Measurements from ENCODE around the gene FGG.
A peak's percentile ranks its signal among the peaks of the same experiment; 100 is the strongest.

The FGG gene

DNA sequence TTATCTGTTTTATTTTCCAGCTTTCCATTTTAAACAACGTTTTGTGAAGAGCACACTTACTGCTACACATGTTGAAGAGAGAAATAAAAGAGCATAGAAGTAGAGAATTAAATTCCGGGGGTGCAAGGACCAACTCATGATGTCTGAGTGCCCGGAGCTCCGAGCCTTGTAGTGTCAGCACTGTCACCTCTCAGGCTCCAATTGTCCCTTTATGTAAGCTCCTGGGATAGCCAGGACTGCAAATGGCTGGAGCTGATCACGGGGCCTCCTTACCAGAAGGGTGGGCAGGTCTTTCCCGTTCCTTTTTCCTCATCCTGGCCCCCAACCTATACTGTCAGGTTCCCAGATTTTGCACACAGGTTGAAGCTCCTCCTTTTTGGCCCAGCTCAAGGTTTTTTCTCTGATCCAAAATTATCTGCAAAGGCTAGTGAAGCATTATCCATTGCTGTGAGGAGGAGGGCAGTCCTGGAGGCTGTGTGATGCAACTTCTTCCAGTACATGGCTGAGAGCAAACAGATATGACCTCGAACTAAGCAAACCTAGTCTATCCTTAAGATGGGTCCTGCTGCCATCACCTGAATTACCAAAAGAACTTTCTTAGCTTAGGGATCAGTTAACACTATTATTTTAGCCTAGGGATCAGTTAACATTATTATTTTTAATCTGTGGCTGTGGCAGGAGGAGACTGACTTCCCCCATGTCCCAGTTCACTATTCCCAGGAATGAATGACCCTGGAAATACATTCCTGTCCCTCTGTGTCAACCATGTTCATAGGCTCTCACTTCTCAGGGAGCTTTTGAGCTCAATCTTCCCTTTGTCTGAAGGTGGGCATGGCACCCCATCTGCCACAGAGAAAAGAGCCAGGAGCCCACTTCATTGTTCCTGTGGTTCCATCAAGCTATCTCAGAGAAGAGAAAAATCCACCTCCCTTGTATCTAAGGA lies at the start of gene FGG:
Gene FGG, minus strand, starts transcription at position 185 of the 943 bp plus-strand sequence. Its CDS starts 47 bp downstream, at position 138.
- Histone ChIP-seq H3K9me3 (ENCODE audit: control insufficient read depth, insufficient read depth, low read length) (no peaks in the 10 kb centered on the region), H3K36me3 (ENCODE audit: control insufficient read depth, insufficient read depth, low read length) (no peaks in the 10 kb centered on the region), H3K4me1 (ENCODE audit: control insufficient read depth, insufficient read depth, low read length) (no peaks in the 10 kb centered on the region), H3K27me3 (ENCODE audit: control insufficient read depth, insufficient read depth, low read length) (no peaks in the 10 kb centered on the region), H3K4me3 (ENCODE audit: low read length) (no peak within 1 kb of the TSS), H3K27ac (ENCODE audit: low read length) (no peak within 1 kb of the TSS)
- no peak for DNase-seq (ENCODE audit: low read depth, low spot score)
- WGBS (ENCODE audit: insufficient coverage, insufficient read length) = no CpG with 5 or more reads among the region's 7 CpGs

DNA sequence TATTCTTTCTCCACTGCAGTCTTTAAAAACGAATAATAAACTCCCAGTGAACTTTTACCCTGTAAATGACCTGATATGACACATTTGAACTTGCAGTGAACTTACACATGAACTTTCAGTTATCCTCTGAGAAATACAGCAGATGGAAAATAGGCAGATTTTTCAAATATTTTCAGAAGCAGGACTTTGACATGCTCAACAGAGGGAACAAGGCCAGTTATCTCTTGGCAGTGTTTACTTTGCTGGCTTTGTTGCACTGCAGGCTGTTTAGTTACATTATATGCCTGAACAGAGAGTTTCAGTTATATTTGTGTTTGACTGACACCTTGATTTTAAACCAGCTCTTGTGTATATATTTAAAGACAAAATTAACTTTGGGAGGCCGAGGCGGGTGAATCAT lies 47.6 kb upstream of the FGG start:
- no peaks in the 10 kb centered on the region for H3K27me3 ChIP-seq (ENCODE audit: control insufficient read depth, insufficient read depth, low read length)
- no peaks in the 10 kb centered on the region for H3K4me1 ChIP-seq (ENCODE audit: control insufficient read depth, insufficient read depth, low read length)
- no peaks in the 10 kb centered on the region for H3K36me3 ChIP-seq (ENCODE audit: control insufficient read depth, insufficient read depth, low read length)
- H3K9me3 ChIP-seq (ENCODE audit: control insufficient read depth, insufficient read depth, low read length) = no peaks in the 10 kb centered on the region
- no peak for DNase-seq (ENCODE audit: low read depth, low spot score)
- no peak overlapping the region for H3K4me3 ChIP-seq (ENCODE audit: low read length)
- no peak overlapping the region for H3K27ac ChIP-seq (ENCODE audit: low read length)
- no CpG with 5 or more reads among the region's 3 CpGs for WGBS (ENCODE audit: insufficient coverage, insufficient read length)

DNA sequence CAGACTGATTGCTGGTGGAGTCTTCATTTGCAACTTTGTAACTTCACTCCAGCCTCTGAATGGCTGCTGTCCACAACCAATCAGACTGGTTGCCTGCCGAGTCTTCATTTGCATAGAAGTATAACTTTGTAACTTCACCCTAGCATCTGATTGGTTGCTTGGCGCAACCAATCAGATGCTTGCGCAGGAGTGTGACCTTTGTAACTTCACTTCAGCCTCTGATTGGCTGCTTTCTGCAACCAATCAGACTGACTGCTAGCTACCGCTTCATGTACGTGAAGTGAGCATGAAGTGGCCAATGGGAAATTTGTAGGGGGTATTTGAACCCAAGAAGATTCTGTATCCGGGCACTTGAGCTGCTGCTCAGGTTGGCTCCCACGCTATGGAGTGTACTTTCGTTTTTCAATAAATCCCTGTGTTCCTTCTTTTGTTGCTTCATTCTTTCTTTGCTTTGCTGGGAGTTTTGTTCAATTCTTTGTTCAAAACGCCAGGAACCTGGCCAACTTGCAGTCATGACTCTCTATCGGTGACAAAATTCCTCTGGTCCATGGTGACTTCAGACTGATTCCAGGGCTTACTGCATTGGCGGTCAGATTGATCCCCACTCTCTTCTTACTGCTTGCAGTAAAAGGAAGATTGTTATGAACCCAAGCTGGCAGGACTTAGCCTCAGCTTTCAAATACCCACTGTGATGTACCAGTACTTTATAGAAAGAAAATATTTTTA lies 46.4 kb upstream of the FGG start:
- no CpG with 5 or more reads among the region's 11 CpGs for WGBS (ENCODE audit: insufficient coverage, insufficient read length)
- DNase-seq (ENCODE audit: low read depth, low spot score) = no peak
- Histone ChIP-seq H3K27ac (ENCODE audit: low read length) (no peak overlapping the region), H3K27me3 (ENCODE audit: control insufficient read depth, insufficient read depth, low read length) (no peaks in the 10 kb centered on the region), H3K9me3 (ENCODE audit: control insufficient read depth, insufficient read depth, low read length) (no peaks in the 10 kb centered on the region), H3K4me3 (ENCODE audit: low read length) (no peak overlapping the region), H3K4me1 (ENCODE audit: control insufficient read depth, insufficient read depth, low read length) (no peaks in the 10 kb centered on the region), H3K36me3 (ENCODE audit: control insufficient read depth, insufficient read depth, low read length) (no peaks in the 10 kb centered on the region)

DNA sequence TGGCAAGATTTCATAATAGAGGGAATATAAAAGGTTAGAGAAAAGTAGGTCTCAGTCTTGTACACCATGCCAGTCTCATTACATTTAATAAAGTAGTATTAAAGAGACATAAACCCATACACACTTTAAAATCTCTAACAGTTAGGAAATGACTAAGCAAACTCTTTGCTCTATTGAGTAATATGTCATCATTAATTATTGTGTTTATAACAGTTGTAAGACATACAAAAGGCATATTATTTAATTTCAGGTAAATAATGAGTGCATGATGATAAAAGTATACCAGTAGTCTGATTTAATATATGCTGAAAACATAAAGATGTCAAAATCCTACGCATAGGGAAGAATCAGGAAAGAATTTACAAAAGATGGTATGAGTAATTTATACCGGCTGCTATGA lies 31.0 kb upstream of the FGG start:
- H3K4me3 ChIP-seq (ENCODE audit: low read length) = no peak overlapping the region
- no peaks in the 10 kb centered on the region for H3K36me3 ChIP-seq (ENCODE audit: control insufficient read depth, insufficient read depth, low read length)
- no peaks in the 10 kb centered on the region for H3K4me1 ChIP-seq (ENCODE audit: control insufficient read depth, insufficient read depth, low read length)
- H3K27ac ChIP-seq (ENCODE audit: low read length) = no peak overlapping the region
- WGBS (ENCODE audit: insufficient coverage, insufficient read length) = no CpG with 5 or more reads among the region's 2 CpGs
- H3K9me3 ChIP-seq (ENCODE audit: control insufficient read depth, insufficient read depth, low read length) = no peaks in the 10 kb centered on the region
- DNase-seq (ENCODE audit: low read depth, low spot score) = no peak
- no peaks in the 10 kb centered on the region for H3K27me3 ChIP-seq (ENCODE audit: control insufficient read depth, insufficient read depth, low read length)

DNA sequence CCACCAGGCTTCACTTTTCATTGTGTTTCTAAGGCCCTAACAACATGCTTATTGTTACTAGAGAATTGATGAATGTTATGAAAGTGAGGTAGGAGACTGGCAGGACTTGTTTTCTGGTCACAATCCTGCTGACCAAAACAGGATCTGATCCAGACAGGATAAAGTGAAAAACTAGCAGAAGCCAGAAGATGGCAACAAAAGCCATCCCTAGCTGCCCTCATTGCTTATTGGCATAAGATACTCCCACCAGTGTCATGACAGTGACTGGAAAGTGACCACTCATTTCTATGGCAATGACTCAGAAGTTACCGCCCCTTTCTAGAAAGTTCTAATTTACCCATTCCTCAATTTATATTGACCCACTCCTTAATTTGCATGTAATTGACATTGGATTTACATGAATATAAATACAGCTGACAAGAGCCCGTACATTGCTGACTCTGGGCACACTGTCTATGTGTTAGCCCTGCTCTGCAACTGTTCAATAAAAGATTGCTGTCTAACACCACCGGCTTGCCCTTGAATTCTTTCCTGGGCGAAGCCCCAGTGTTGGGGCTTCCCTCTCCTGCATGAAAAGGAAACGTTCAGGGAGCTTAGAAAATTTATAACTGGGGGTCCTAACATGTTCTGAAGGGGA lies 30.0 kb upstream of the FGG start:
- Histone ChIP-seq H3K4me3 (ENCODE audit: low read length) (no peak overlapping the region), H3K36me3 (ENCODE audit: control insufficient read depth, insufficient read depth, low read length) (no peaks in the 10 kb centered on the region), H3K4me1 (ENCODE audit: control insufficient read depth, insufficient read depth, low read length) (no peaks in the 10 kb centered on the region), H3K9me3 (ENCODE audit: control insufficient read depth, insufficient read depth, low read length) (no peaks in the 10 kb centered on the region), H3K27ac (ENCODE audit: low read length) (no peak overlapping the region), H3K27me3 (ENCODE audit: control insufficient read depth, insufficient read depth, low read length) (no peaks in the 10 kb centered on the region)
- DNase-seq (ENCODE audit: low read depth, low spot score) = no peak
- WGBS (ENCODE audit: insufficient coverage, insufficient read length) = no CpG with 5 or more reads among the region's 5 CpGs

DNA sequence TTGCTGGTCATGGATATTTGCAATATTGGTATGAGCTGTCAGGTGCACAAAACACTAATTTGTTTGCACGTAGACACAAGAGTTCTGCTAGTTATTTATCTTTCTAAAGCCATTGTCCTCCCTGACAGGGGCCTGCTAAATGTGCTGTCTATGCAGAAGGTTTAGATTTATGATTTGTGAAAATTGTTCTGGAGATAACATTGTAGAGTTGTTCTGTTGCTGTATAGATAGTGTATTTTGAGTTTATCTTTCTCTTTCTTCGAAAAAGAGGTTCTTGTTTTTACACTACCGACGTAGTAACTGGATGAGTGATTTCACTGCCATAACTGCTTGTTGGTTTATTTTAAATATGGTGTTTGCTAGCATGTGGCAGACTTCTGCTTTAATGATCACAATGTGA lies 28.5 kb upstream of the FGG start:
- WGBS (ENCODE audit: insufficient coverage, insufficient read length) = no CpG with 5 or more reads among the region's 4 CpGs
- Histone ChIP-seq H3K27ac (ENCODE audit: low read length) (no peak overlapping the region), H3K36me3 (ENCODE audit: control insufficient read depth, insufficient read depth, low read length) (no peaks in the 10 kb centered on the region), H3K4me3 (ENCODE audit: low read length) (no peak overlapping the region), H3K27me3 (ENCODE audit: control insufficient read depth, insufficient read depth, low read length) (no peaks in the 10 kb centered on the region), H3K4me1 (ENCODE audit: control insufficient read depth, insufficient read depth, low read length) (no peaks in the 10 kb centered on the region), H3K9me3 (ENCODE audit: control insufficient read depth, insufficient read depth, low read length) (no peaks in the 10 kb centered on the region)
- DNase-seq (ENCODE audit: low read depth, low spot score) = no peak

DNA sequence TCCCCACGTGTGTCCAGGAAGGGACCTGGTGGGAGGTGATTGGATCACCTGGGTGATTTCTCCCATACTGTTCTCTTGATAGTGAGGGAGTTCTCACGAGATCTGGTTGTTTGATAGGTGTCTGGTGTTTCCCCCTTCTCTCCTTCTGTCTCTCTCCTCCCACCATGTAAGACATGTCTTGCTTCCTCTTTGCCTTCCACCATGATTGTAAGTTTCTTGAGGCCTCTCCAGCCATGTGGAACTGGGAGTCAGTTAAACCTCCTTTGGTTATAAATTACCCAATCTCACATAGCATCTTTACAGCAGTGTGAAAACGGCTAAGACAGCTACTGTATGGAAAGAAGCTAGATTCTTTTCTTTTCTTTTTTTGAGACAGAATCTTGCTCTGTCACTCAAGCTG lies 21.6 kb upstream of the FGG start:
- Histone ChIP-seq H3K27ac (ENCODE audit: low read length) (no peak overlapping the region), H3K4me1 (ENCODE audit: control insufficient read depth, insufficient read depth, low read length) (no peaks in the 10 kb centered on the region), H3K27me3 (ENCODE audit: control insufficient read depth, insufficient read depth, low read length) (0 out of 2 replicates have a peak, but pooled peaks cover 1% of the 10 kb centered on the region), H3K36me3 (ENCODE audit: control insufficient read depth, insufficient read depth, low read length) (no peaks in the 10 kb centered on the region), H3K4me3 (ENCODE audit: low read length) (no peak overlapping the region), H3K9me3 (ENCODE audit: control insufficient read depth, insufficient read depth, low read length) (no peaks in the 10 kb centered on the region)
- WGBS (ENCODE audit: insufficient coverage, insufficient read length) = no CpG with 5 or more reads among the region's 3 CpGs
- DNase-seq (ENCODE audit: low read depth, low spot score) = no peak

DNA sequence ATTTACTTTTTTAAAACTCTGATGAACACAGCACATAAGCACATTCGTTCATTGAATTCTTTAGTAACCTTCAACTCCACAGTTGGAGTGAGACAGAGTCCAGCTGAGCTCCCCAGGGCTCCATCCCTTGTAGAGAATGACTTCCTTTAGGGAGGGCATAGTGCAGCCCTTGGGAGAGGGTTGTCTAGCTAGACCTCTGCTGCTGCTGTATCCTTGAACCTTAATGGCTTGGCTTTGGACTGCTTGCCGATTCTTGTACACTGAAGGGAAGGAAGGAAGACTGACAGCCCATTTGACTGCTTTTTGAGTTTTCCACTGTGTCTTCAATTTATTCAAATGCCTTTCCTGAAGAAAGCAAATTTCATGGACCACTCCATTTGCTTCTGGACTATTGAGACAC lies 19.4 kb upstream of the FGG start:
- no CpG with 5 or more reads among the region's 2 CpGs for WGBS (ENCODE audit: insufficient coverage, insufficient read length)
- Histone ChIP-seq H3K4me3 (ENCODE audit: low read length) (no peak overlapping the region), H3K27me3 (ENCODE audit: control insufficient read depth, insufficient read depth, low read length) (peaks cover 9% of the 10 kb centered on the region; the same call in 1 of the 2 replicates), H3K27ac (ENCODE audit: low read length) (no peak overlapping the region), H3K9me3 (ENCODE audit: control insufficient read depth, insufficient read depth, low read length) (no peaks in the 10 kb centered on the region), H3K36me3 (ENCODE audit: control insufficient read depth, insufficient read depth, low read length) (no peaks in the 10 kb centered on the region), H3K4me1 (ENCODE audit: control insufficient read depth, insufficient read depth, low read length) (0 out of 2 replicates have a peak, but pooled peaks cover 3% of the 10 kb centered on the region)
- no peak for DNase-seq (ENCODE audit: low read depth, low spot score)

DNA sequence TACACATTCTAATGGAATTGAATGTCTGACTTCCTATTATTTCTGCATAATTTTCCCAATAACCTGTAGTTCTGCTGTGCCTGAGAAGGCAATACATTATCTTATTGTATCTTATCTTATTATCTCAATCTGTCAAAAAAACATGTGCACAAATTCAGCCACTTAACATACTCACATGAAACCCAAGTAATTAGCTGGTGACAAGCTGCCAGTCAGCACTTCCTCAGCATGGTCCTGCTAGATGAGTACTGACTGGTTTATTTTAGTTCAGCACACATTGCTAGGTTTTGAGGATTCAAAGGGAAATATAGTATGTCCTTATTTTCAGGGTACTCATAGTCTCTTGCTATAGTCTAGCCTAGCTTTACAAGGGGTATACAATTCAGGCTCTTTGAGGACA lies 17.9 kb upstream of the FGG start:
- Histone ChIP-seq H3K27me3 (ENCODE audit: control insufficient read depth, insufficient read depth, low read length) (peaks cover 9% of the 10 kb centered on the region; the same call in 1 of the 2 replicates), H3K36me3 (ENCODE audit: control insufficient read depth, insufficient read depth, low read length) (no peaks in the 10 kb centered on the region), H3K4me1 (ENCODE audit: control insufficient read depth, insufficient read depth, low read length) (0 out of 2 replicates have a peak, but pooled peaks cover 3% of the 10 kb centered on the region), H3K4me3 (ENCODE audit: low read length) (no peak overlapping the region), H3K9me3 (ENCODE audit: control insufficient read depth, insufficient read depth, low read length) (no peaks in the 10 kb centered on the region), H3K27ac (ENCODE audit: low read length) (no peak overlapping the region)
- no peak for DNase-seq (ENCODE audit: low read depth, low spot score)

DNA sequence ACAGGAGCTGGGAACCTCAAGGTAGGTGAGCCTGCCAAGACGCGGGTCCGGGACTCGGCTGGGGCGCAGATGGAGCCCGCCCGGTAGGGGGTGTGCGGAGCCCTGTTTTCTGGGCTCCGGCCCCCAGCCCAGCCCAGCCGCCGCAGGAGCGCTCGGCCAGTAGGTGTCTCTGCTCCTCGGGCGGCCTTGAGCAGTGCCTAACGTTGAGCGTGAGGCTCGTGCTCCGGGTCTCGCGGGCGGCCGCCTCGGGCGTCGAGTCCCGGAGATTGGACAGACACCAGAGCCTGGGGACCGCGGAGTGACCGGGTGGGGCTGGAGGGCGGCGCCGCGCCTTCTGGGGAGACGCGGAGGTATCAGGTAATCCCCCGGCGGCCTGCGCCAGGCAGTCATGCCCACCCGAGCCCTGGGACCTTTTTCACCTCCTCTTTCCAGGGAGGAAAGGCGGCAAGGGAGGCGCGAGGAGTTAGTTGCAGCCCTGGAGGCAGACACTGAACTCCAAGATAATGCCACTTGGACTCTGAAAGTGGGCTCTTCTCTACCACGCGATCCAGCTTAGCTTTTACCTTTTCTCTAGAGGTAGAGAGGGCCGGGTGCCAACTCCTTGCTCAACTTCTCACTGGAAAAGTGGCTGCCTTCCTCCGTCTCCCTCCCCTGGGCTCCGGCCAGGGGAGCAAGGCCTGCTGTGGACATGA lies 14.5 kb upstream of the FGG start:
- Histone ChIP-seq H3K9me3 (ENCODE audit: control insufficient read depth, insufficient read depth, low read length) (no peaks in the 10 kb centered on the region), H3K4me1 (ENCODE audit: control insufficient read depth, insufficient read depth, low read length) (0 out of 2 replicates have a peak, but pooled peaks cover 3% of the 10 kb centered on the region), H3K4me3 (ENCODE audit: low read length) (peak overlapping the region; percentile 54; the same call in 1 of the 2 replicates), H3K27me3 (ENCODE audit: control insufficient read depth, insufficient read depth, low read length) (peaks cover 8% of the 10 kb centered on the region; the same call in 1 of the 2 replicates), H3K36me3 (ENCODE audit: control insufficient read depth, insufficient read depth, low read length) (no peaks in the 10 kb centered on the region), H3K27ac (ENCODE audit: low read length) (no peak overlapping the region)
- WGBS (ENCODE audit: insufficient coverage, insufficient read length) = no CpG with 5 or more reads among the region's 48 CpGs
- peak; percentile 33 for DNase-seq (ENCODE audit: low read depth, low spot score)

All from iPS DF 6.9 (cell line).